Bronchial epithelial cell (primary cell): ENCODE data around the gene CHRNA4. TPM values are rescaled to one million over a fixed set of nuclear protein-coding genes. Genes with fewer than 3 reads are reported as not detected.
"Not testable (repeated sequence)": the region's sequence is repeated elsewhere in the genome, so short reads cannot be mapped to it uniquely, and the experiment has no call there.

Source experiments
- DNase-seq: peaks from one replicate; pipeline ENCODE4 v3.0.0-alpha.2; 2010; ENCODE audit warnings: low read depth
- FAIRE-seq: peaks from 2 replicates; lab custom pipeline; 2011; peaks lifted over from hg19 to GRCh38; lab: Jason Lieb, UNC
- H3K27me3 ChIP-seq: 2 replicates; pipeline ENCODE4 v1.5.1; 2011; ENCODE audit warnings: low read length; ENCODE audit not compliant: control insufficient read depth, insufficient read depth
- H3K36me3 ChIP-seq: 2 replicates; pipeline ENCODE4 v1.5.1; 2011; ENCODE audit warnings: low read length; ENCODE audit not compliant: control insufficient read depth, insufficient read depth
- H3K4me3 ChIP-seq: 2 replicates; pipeline ENCODE4 v1.5.1; 2011; ENCODE audit warnings: mild to moderate bottlenecking, low read depth, low read length, control low read depth
- total RNA-seq: library from RNA; depleted of rRNA; stranded (reverse); fragments of >200 nt; gene quantifications from 2 replicates; pipeline ENCODE4 v1.2.1, GENCODE V29; 2014
- TF ChIP-seq, protein P1 (sequence below): IDR thresholded peaks from 2 replicates; pipeline ENCODE4 v1.5.1; 2011; ENCODE audit warnings: mild to moderate bottlenecking, moderate library complexity, low read length, control low read depth, inconsistent platforms; ENCODE audit not compliant: insufficient read depth, severe bottlenecking

The CHRNA4 gene
- total RNA-seq, 1 donor from 2014 or later, result not detected

DNA sequence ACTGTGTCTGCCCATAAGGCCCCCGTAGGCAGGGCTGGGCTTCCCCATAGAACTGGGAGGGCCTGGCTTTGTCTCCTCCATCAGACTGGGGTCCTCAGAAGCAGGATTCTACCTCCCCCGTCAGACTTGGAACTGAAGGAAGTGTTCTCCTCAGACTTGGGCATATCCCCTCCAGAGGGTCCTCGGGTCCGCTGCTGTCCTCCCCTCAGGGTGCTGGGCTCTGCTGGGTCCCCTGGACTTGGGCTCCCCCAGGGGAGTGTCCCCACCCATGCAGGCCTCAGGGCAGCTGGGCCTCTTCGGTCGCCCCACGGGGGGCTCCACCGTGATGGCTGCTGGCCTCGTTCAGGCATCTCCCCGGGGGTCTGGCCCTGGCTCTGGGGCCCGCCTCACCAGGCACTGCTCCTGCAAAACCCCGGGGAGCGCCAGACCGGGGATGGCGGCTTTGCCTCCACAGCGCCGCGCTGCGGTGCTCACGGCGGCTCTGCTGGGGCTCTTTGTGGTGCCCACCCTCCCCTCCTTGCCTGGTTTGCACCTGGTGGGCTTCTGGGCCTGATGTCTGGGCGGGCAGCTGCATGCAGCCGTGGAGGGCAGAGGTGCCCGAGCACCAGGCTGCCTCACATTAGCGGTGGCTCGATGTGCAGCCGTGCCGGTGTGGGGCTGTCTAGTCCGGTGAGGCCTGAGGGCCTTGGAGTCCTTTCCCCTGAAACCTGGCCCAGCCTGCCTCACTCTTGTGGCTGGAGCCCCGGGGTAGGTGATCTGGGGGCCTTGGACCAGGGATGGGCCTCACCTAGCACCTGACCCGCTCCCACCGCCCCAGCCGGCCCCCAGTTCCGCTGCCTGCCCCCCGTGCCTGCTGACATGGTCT, 54.2 kb downstream of the CHRNA4 start:
- FAIRE-seq, result no peak
- Histone ChIP-seq H3K36me3 (no peaks in the 10 kb centered on the region), H3K27me3 (peaks cover 7% of the 10 kb centered on the region), H3K4me3 (no peak overlapping the region)
- TF ChIP-seq, protein P1, sequence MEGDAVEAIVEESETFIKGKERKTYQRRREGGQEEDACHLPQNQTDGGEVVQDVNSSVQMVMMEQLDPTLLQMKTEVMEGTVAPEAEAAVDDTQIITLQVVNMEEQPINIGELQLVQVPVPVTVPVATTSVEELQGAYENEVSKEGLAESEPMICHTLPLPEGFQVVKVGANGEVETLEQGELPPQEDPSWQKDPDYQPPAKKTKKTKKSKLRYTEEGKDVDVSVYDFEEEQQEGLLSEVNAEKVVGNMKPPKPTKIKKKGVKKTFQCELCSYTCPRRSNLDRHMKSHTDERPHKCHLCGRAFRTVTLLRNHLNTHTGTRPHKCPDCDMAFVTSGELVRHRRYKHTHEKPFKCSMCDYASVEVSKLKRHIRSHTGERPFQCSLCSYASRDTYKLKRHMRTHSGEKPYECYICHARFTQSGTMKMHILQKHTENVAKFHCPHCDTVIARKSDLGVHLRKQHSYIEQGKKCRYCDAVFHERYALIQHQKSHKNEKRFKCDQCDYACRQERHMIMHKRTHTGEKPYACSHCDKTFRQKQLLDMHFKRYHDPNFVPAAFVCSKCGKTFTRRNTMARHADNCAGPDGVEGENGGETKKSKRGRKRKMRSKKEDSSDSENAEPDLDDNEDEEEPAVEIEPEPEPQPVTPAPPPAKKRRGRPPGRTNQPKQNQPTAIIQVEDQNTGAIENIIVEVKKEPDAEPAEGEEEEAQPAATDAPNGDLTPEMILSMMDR, result no peak
- DNase-seq, result no peak

DNA sequence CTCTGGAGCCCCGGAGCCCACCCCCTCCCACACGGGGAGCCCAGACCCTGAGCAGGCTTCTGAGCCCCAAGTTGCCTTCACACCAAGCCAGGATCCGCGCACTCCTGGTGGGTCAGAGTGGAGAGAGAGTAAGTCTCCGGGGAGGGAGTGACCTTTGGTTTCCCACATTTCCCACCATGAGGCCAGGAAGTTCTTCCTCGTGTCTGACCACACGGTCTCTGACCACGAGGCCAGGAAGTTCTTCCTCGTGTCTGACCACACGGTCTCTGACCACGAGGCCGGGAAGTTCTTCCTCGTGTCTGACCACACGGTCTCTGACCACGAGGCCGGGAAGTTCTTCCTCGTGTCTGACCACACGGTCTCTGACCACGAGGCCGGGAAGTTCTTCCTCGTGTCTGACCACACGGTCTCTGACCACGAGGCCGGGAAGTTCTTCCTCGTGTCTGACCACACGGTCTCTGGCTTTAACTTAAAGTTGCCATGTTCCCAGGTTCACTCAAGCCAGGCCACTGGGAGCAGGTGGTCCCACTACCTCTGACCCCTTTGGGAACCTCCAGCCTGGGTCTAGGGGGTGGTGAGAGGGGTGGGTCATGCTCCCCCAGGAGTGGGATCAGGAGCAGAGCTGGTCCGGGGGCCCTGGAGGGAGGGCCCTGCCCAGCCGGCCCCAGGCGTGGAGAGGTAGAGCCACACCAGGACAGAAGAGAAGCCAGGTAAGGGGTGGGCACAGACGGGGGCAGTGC, 55.0 kb downstream of the CHRNA4 start:
- H3K36me3 ChIP-seq, FAIRE-seq, H3K27me3 ChIP-seq, H3K4me3 ChIP-seq, DNase-seq: not testable (repeated sequence)

DNA sequence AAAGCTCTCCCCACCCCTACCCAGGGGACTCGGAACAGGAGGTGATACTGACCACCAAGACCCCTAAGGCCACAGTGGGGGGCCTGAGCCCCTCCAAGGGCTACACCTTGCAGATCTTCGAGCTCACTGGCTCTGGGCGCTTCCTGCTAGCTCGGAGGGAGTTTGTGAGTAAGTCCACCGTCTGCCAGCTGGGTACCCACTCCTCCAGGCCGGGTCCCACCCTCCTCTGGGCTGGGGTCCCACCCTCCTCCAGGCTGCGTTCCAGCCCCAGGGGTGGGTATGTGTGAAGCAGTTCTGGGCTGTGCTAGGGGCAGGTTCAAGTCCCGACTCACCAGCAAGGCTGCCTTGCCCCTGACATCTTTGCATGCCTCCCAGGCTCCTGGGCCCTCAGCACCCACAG, 55.8 kb downstream of the CHRNA4 start:
- TF ChIP-seq, protein P1, result no peak
- FAIRE-seq, result no peak
- Histone ChIP-seq H3K4me3 (no peak overlapping the region), H3K27me3 (peaks cover 7% of the 10 kb centered on the region), H3K36me3 (no peaks in the 10 kb centered on the region)
- DNase-seq, result no peak

DNA sequence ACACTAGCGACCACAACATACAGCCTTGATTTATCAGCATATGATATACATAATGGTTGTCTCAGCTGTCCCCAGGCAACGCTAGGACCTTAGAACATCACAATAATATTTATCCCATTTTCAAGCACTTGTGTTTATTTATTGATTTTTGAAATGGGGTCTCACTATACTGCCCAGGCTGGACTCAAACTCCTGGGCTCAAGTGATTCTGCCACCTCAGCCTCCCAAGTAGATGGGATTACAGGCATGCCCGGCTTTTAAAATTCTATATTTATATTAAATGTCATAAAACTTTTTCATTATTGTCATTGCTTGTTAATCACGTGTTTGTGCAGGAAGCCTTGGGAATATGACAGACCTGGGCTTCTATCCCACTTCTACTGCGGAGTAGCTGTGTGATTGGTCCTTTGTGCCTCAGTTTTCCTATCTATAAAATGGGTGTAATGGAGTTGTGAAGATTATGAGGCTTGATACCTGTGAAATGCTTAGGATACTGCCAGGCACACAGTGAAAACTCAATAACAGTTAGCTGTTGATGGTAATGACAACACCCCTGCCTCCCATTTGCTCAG, 58.0 kb downstream of the CHRNA4 start:
- no peaks in the 10 kb centered on the region for H3K36me3 ChIP-seq
- H3K4me3 ChIP-seq, result no peak overlapping the region
- FAIRE-seq, result no peak
- TF ChIP-seq, protein P1, result no peak
- peaks cover 6% of the 10 kb centered on the region for H3K27me3 ChIP-seq
- DNase-seq, result no peak

DNA sequence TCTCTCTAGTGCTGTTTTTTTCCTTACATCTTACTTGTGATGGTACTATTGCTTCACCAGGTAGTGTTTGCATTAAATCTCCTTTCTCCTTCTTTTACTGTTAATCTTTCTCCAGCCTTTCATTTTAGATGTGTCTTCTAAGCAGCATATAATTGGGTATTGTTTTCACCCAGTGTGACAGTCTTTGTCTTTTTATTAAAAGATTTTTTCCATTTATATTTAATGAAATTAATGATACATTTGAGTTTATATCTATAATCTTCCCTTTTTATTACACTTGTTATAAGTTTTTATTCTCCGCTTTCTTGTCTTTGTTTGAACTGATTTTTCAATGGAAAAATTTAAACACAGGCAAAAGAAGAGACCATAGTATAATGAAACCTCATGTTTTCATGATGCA, 59.5 kb downstream of the CHRNA4 start:
- no peak overlapping the region for H3K4me3 ChIP-seq
- no peaks in the 10 kb centered on the region for H3K36me3 ChIP-seq
- H3K27me3 ChIP-seq, result peaks cover 4% of the 10 kb centered on the region
- FAIRE-seq (no peak), DNase-seq (no peak)
- TF ChIP-seq, protein P1, result no peak

DNA sequence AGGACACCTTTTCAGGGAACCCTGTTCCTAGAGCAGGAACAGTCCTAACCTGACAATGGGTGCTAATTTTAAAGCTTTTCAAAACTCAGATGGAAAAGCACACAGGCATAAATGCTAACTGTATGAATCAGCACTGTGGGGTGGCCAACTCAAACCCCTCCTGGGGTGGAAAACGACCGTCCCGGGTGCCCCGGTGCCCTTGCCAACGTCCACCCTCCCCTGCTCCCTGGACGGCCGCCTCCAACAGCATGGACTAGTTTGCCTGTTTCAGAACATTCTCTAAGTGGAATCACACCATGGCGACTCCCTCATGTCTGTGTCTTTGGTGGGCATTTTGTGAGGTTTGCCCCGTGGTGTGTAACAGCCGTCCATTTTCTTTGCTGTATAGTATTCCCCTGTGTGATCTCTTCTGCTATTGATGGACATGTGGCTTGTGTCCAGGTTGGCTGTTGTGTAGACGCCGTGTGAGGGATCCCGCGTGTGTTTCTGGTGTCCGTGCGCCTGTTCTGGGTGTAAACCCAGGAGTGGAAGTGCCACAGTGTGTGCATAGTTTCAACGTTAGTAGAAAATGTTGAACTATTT, 62.3 kb downstream of the CHRNA4 start:
- TF ChIP-seq, protein P1, result no peak
- peaks cover 9% of the 10 kb centered on the region for H3K27me3 ChIP-seq
- no peaks in the 10 kb centered on the region for H3K36me3 ChIP-seq
- H3K4me3 ChIP-seq, result no peak overlapping the region
- FAIRE-seq (no peak), DNase-seq (no peak)
